ENCODE results near the gene FARP1.
A peak's percentile ranks its signal among the peaks of the same experiment; 100 is the strongest.

Gene FARP1

DNA sequence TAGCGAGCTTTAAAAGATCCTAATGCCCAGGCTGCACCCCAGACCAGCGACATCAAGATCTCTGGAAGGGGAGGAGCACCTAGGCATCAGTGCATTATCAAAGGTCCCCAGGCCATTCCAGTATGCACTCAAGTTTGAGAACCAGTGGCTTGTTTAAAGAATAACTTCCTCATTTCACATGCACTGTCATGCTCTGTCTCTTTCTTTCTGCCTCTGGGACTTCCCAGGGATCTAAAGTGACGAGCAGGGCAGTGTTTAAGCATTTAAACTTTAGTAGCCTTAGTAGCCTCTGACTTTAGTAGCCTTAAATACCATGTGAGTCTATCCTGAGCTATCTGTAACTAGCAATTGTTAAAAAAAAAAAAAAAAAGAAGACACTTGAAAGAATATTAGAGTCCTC is 8.9 kb upstream of the FARP1 start:
- DNase-seq (ENCODE audit: low read depth), result no peak

DNA sequence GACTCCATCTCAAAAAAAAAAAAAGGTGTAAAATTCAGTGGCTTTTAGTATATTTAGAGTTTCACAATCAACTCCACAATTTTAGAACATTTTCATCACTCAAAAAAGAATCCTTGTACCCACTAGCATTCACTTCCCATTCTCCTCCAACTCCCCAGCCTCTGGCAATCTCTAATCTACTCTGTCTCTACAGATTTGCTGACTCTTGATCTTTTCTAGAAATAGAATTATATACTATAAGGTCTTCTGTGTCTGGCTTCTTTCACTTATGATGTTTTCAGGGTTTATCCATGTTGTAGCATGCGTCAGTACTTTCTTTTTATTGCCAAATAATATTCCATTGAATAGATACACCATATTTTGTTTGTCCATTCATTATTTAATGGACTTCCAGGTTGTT is 8.0 kb upstream of the FARP1 start:
- no peak for DNase-seq (ENCODE audit: low read depth)

DNA sequence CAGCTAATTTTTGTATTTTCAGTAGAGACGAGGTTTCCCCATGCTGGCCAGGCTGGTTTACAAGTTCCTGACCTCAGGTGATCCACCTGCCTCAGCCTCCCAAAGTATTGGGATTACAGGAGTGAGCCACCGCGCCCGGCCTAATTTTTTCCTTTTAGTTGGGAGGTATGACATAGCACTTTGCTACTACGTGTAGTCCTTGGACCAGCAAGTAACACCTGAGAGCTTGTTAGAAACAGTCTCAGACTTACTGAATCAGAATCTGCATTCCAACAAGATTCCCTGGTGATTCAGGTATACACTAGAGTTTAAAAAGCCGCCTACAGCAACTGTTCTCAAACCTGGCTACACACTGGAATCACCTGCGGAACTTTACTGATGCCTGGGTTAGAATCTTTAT is 1.8 kb upstream of the FARP1 start:
- DNase-seq (ENCODE audit: low read depth), result no peak

DNA sequence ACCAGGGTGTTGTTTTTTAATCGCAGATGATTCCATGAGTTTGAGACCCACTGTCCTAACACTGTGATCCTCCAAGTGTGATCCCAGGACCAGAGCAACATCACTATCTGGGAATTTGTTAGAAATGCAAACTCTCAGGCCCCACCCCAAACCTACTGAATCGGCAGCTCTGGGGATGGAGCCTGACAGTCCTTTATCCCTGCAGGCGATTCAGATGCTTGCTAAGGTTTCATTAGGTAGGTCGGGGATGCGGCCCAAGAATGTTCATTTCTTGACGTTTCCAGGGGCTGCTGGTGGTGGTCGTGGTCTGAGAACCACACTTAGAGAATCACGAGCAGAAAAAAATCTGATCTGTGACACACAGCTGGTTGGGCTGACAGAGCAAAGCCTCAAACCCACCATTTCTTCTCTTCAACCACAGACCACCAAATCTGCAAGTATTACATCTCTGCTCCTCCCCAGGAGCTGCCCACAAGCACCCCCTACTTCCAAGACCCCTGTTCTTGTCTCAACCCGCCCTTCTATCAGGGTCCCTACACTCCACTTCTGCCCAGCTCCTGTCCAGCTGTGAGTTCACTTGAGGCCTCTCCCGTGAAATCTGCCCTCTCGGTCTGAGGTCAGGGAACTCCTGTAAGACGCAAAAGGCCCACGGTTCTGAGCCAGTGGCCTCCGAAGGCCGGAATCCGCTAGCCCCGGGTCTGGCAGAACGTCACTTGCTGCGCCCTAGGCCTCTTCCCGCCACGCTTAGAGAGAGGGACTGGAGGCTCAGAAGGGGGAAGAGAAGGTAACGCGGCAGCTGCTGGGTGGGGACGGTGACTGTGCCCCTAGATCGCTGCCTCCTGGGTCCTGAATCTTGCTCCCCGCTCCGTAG is 1.1 kb upstream of the FARP1 start:
- DNase-seq (ENCODE audit: low read depth), result no peak

DNA sequence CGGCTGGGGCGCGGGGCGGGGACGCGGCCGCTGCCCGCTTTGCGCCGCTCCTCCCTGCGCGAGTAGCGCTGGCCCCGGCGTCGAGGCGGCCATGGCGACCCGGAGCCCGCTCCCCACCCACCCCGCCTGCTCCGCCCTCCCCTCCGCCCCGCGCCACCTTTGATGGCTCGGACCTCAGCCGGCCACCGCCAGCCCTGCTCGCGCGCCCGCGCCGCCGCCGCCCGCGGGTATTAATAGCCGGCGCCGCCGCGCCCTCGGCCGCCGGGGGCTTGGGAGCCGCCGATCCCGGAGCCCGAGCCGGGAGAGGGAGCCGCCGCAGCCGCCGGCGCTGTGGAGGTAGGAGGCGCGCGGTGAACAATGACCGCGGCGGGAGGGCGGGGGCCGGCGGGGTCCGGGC is 261 bp downstream of the FARP1 start:
- no peak for DNase-seq (ENCODE audit: low read depth)

DNA sequence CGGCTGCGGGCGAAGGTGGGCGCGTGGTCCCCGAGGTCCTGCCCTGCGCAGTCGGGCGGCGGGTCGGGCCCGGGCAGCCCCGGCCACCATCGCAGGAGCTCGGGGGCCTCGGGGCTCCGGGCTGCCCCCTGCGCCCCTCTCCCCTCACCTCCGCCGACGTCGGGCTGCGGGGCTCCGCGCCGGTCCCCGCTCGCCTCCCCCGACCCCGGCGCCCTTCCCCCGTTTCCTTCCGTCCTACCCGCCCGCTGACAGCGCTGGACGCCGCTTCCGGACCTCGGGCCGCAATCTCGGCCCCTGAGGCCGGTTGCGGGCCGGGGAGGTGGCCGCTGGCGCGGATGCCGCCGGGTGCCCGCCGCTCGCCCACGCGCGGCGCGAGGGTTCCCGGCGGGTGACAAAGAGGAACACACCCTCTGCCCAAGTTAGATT is 720 bp downstream of the FARP1 start:
- peak; percentile 51 for DNase-seq (ENCODE audit: low read depth)

DNA sequence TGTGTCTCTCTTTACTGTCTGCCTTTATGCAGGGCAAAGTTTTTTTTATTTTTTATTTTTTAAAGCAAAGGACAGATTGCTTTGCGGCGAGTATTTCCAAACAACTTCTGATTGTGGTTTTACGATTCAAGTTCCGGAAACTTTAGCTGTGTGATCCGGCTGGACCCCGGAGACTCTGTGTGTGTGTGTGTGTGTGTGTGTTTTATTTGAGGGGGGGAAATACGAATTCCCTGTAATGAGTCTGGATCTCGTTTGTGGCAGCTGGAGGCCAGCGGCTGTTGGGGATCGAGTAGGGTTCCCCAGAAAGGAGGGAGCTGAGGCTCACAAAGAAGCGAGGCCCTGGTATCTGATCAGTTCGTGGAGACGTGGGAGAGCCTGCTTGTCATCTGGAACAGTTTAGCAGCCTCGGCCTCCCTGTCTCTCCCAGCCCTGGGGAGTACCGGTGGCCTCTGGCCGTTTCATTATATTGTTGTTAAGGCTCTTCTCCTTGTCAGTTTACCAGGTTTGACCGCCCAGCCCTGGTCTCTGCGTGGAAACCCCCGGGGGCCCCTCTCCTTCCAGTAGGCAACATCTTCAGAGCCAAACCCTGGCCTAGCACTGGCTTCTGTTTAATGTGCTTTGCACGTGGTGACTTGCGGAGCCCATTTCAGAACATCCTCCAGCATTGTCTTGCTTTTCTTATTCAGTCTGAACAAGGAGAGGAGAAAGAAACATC is 1.3 kb downstream of the FARP1 start:
- DNase-seq (ENCODE audit: low read depth), result peak; percentile 69

DNA sequence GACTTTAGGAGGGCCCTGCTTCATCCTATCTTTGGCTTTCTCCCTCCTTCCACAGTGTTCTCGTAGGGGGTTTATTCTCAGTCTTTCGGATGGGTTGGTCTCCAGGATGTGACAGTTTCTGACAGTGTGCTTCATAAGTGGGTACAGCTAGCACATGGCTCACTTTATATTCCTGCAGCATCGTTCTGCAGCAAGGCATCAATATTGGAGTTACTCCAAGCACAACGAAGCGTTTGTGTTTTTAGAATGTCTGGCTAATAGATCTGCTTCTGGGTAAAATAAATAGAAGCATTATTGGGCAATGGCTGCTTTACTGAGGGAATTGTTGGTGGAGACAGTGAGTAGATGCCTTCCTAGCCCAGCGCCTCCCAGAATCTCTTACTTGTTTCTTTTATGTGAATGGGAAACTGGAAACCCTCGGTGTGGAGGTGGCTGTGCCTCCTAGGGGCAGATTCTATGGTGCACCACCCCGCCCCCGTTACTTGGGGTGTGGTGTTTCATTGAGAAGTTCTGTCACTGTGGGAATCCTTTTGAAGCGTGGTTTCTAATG is 2.0 kb downstream of the FARP1 start:
- peak; percentile 87 for DNase-seq (ENCODE audit: low read depth)

DNA sequence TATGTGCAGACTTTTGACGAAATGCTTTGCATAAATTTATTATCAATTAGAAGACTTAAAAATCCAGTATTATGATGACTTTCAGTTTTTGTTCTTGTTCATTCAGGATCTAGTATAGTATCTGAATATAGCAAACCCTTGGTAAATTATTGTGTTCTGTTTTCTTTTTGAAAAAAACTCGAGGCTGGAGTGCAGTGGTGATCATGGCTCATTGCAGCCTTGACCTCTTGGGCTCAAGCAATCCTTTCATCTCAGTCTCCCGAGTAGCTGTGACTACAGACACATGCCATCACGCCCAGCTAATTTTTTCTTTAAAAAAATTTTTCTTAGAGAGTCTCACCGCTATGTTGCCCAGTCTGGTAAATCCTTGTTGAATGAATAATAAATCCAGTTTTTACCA is 4.6 kb downstream of the FARP1 start:
- peak; percentile 41 for DNase-seq (ENCODE audit: low read depth)

DNA sequence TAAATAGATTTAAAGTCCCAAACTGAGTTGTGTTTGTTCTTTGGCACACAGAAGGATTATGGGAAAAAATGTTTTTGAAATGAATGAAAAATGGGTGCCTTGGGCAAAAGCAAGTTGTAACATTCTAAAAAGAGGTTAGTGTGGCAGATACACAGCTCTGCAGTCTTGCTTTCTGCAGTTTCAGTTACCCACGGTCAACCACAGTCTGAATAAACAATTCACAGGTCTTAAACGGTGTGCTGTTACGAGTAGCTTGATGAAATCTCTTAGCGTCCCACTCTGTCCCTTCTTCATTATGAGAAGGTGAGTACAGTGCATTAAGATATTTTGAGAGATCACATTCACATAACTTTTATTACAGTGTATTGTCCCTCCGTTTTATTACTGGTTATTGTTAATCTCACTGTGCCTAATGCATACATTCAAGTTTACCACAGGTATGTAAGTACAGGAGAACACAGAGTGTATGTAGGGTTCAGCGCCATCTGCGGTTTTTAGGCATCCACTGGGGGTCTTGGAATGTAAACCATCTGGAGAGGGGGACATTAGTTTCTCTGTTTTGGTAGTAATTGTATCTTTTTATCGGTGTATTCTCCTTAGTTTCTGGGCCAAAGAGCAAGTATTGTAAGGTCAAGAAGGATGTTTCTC is 8.1 kb downstream of the FARP1 start:
- no peak for DNase-seq (ENCODE audit: low read depth)

DNA sequence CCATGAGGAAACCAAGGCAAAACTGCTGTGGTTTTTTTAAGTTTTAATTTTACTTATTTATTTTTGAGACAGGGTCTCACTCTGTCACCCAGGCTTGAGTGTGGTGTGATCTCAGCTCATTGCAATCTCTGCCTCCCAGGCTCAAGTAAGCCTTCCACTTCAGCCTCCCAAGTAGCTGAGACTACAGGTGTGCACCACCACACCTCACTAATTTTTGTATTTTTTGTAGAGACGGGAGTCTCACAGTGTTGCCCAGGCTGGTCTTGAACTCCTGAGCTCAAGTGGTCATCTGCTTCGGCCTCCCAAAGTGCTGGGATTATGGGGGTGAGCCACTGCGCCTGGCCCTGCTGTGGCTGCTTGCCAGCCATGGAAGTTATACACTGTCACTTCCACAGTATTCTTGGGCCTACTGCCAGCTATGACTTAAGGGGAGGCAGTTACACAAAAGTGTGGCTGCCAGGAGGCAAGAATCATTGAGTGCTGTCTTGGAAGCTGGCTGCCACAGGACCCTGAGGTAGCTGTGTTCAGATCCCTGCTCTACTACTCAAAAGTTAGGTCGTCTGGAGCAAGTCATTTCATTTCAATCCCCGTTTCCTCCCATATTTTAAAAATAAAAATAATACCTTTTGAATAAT is 12.7 kb downstream of the FARP1 start:
- DNase-seq (ENCODE audit: low read depth), result peak; percentile 82

DNA sequence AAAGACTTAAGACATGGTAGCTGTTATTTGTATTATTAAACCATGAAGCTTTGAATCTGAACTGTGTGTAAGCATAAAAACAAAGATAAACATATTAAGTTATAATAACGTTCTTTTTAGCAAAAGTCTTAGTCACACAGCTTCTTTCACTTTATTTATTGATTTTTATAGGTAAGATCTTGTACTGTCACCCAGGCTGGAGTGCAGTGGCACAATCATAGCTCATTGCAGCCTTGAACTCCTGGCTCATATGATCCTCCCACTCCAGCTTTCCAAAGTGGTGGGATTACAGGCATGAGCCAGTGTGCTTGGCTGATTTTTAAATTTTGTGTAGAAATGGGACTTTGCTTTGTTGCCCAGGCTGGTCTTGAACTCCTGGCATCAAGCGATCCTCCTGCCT is 13.4 kb downstream of the FARP1 start:
- DNase-seq (ENCODE audit: low read depth), result no peak

DNA sequence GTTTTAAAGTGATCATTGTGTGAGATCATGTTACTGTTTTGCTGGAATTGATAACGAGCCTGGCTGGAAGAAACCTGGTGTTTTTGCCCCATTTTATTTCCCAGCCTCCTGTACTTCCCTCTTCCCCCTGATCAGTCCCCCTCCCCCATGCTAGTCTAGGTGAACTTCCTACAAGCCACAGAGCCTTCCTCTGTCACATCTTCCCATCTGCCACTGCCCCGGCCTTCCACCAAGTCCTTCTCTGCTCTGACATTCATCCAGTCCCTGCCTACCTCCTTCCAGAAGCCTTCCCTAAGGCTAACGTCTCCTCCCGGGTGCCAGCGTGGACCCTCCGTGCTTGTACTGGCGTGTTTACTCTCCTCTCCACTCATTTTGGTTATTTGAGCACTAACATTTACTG is 14.3 kb downstream of the FARP1 start:
- DNase-seq (ENCODE audit: low read depth), result no peak

DNA sequence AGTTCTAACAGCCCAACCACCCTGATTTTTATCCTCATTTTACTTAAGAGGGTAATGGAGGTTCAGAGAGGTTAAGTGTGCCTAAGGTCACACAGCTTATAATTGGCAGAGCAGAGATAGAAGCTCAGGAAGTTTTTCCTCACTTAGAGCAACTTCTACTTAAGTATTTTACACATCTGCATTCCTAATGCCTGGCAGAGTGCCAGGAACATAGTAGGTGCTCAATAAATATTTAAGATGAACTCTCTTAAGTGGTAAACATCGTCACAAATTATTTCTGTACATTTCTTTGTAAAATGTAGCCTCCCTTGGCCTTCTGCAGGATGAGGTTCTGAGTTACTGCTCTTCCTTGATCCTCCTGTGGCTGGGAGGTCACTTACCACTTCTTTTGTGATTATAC is 14.7 kb downstream of the FARP1 start:
- no peak for DNase-seq (ENCODE audit: low read depth)

DNA sequence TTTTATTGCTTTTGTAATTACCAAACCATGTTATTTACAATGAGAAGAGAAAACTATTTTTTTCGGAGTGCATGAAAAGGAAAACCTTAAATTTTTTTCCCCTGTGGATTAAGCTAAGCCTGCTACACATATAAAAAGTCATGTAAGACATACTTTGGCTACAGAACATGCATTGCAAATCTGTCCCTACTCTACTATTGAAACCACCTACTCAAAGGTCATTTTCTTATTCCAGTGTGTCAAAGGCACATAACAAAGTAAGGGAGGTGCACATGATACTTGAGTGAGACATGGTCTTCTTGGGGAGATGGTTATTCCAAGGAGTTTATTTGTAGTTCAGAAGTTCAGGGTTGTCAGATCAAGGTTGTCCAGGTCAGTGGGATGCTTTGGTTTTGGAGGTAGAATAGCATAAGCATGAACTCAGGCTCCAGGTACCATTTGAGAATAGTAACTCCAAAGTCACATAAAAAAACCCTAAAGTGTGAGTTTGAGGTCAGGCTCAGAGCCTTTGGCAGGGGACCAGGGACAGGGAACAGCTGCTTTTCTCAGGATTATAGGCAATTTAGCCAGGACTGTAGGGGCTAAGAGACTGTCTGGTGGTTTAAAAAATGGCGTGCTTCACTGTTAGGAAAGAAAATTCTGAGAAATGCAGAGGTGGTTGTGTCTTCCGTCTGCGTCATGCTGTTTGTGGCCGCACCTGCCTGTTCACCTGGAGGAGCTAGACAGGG is 15.4 kb downstream of the FARP1 start:
- DNase-seq (ENCODE audit: low read depth), result no peak

DNA sequence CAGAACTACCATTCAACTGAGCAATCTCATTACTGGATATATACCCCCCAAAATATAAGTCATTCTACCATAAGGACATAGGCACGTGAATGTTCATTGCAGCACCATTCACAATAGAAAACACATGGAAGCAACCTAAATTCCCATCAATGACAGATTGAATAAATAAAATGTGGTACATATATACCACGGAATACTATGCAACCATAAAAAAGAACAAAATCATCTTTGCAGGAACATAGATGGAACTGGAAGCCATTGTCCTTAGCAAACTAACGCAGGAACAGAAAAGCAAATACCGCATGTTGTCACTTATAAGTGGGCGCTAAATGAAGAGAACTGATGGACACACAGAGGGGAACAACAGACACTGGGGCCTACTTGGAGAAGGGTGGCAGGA is 20.0 kb downstream of the FARP1 start:
- no peak for DNase-seq (ENCODE audit: low read depth)

DNA sequence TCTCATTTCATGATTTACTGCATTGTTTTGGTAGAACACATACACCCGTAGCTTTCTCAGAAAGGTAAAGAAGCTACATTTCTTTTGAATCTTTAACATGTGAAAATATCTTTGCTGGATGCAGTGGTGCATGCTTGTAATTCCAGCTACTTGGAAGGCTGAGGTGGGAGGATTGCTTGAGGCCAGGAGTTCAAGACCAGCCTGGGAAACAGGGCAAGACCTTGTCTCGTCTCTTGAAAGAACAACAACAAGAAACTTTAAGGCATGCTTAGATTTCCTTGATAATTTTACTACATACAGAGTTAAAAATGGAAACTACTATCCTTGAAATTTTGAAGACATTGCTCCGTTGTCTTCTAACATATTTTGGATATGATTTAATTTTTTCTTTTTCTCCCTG is 26.4 kb downstream of the FARP1 start:
- peak; percentile 46 for DNase-seq (ENCODE audit: low read depth)

DNA sequence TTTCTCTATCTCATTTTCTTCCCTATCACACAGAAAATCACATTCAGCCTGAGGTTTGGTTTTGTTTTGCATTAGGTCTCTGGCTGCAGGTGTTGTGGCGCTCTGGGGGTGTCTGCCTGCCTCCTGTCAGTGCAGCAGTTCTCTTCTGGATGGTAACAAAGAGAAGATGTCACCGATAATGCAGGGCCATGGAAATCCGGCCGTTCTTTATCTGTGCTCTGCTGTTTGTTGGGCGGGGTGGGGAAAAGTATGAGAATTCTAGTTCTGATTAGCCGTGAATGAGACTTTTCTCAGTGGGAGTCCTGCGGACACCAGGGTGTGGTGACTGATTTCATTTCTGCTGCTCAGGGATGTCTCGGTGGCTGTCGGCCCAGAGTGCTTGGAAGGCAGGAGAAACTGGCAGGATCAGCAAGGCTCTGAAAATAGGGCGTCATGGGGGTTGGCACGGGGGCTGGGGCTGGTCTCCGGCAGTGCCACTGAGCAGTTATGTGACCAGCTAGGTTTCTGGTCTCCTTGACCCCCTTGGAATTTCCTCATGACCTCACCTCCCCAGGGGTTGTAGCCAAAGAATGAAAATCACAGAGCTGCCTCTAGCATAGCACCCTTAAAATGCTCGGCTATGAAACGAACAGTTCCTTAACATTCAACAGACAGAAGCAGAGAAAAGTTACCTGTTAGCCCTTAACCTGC is 29.2 kb downstream of the FARP1 start:
- DNase-seq (ENCODE audit: low read depth), result peak; percentile 79

DNA sequence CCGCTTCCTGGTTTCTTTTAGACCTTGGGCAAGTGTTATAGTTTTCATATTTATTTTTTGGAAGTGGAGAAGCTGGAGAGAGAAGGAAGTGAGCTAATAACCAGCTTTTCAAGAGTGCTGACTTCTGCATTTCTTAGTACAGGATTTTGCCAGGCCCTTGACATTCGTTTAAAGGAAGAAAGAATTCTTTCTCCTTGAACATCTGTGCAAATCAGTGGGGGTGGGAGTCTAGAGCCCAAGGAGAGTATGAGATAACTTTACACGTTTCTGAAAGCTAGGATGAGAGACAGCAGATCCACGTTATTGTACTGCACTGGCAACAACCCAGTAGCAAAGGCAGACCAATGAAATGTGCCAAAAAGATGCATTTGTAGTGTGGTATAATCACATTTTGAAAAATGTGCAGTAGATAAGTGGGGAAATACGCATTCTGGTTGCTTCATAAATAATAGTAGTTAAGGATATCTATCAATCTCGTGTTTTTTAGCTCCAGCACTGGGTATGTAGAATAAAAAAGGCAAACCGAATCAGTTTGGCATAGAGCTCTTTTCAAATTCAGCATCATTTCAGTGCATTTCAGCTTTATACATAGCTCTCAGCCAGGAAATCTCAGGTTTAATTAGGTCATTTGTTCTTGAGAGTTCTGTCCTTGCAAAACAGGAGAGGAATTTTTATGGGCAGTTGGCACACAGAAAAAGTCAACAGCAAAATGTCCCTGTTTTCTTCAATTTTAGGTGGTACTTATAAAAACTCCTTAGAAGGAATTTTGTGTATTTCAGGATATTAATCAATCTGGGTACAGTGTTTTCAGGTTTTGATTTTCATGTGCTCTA is 29.9 kb downstream of the FARP1 start:
- DNase-seq (ENCODE audit: low read depth), result peak; percentile 46
